Ascending aorta (tissue), 2 donors: ENCODE measurements around the gene ARID3A. TPM values are rescaled to one million over a fixed set of nuclear protein-coding genes. Genes with fewer than 3 reads are reported as not detected.

Source experiments
- DNase-seq, 2 donors: peaks; one replicate each; pipeline ENCODE4 v3.0.0-alpha.2; 2019; ENCODE audit warnings: low spot score in 2 of 2
- H3K27ac ChIP-seq, 2 donors: fragments of 200-600 bp; sonication (generic); one replicate each; pipeline ENCODE4 v1.5.1; 2016 to 2017; ENCODE audit warnings: mild to moderate bottlenecking in 1 of 2
- H3K27me3 ChIP-seq: fragments of 200-600 bp; sonication (generic); one replicate; pipeline ENCODE4 v1.5.1; 2017
- H3K36me3 ChIP-seq, 2 donors: fragments of 200-600 bp; sonication (generic); one replicate each; pipeline ENCODE4 v1.5.1; 2016
- H3K4me1 ChIP-seq, 2 donors: fragments of 200-600 bp; sonication (generic); one replicate each; pipeline ENCODE4 v1.5.1; 2016 to 2017; ENCODE audit warnings: mild to moderate bottlenecking in 1 of 2
- H3K4me3 ChIP-seq, 2 donors: fragments of 200-600 bp; sonication (generic); one replicate each; pipeline ENCODE4 v1.5.1; 2016 to 2017; ENCODE audit warnings: mild to moderate bottlenecking in 1 of 2
- H3K9me3 ChIP-seq, 2 donors: fragments of 200-600 bp; sonication (generic); one replicate each; pipeline ENCODE4 v1.5.1; 2016
- intact Hi-C: fragments of 100-400 bp; cut with DNase I; formaldehyde crosslinking; loops from one replicate; pipeline ENCODE4 v1.15.1; 2023
- total RNA-seq: library from RNA; depleted of rRNA; stranded (reverse); fragments of >200 nt; gene quantifications from one replicate; pipeline ENCODE4 v1.1.0, GENCODE V29; 2016
- TF ChIP-seq, protein P1 (sequence below), 3 experiments: fragments of 200-600 bp in 2 of 3; fragments of 450-650 bp in 1 of 3; sonication (generic) in 2 of 3; IDR thresholded peaks; one replicate each; pipeline ENCODE4 v1.5.1; 2016 to 2019; ENCODE audit warnings: antibody characterized with exemption in 3 of 3, mild to moderate bottlenecking in 1 of 3, moderate library complexity in 1 of 3

The ARID3A gene
- total RNA-seq, 1 donor from 2014 or later: 55.3 TPM

DNA sequence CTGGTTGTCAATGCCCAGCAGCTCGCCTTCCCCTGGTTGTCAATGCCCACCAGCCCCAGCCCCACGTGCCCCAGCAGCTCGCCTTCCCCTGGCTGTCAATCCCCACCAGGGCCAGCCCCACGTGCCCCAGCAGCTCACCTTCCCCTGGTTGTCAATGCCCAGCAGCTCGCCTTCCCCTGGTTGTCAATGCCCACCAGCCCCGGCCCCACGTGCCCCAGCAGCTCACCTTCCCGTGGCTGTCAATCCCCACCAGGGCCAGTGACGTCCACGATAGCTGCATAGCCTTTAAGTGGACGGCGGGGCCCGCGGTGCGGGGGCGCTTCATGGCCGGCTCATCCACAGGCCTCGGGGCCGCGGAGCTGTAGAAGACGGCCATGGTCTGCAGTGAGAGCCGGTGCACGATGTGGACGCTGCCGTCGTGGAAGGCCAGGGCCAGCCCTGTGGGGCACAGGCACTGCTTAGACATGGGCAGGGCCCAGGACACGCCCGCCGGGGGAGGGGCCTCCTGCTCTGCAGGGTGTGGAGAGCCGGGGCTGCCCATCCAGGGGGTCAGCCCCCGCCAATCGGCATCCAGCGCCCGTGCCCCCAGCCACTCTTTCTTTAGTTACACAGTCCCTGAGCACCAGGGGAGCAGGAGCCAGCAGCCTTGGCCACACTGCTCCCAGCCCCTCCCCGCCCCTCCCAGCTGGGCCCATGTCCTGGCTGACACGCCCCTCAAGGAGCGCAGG lies 46.0 kb upstream of the ARID3A start:
- Histone ChIP-seq H3K9me3 (no peaks in the 10 kb centered on the region), H3K36me3 (peaks cover 65 to 86% of the 10 kb centered on the region in 2 donors), H3K4me3 (no peak overlapping the region), H3K27ac (no peak overlapping the region), H3K4me1 (no peaks in the 10 kb centered on the region), H3K27me3 (no peaks in the 10 kb centered on the region)
- DNase-seq: no peak
- TF ChIP-seq, protein P1, sequence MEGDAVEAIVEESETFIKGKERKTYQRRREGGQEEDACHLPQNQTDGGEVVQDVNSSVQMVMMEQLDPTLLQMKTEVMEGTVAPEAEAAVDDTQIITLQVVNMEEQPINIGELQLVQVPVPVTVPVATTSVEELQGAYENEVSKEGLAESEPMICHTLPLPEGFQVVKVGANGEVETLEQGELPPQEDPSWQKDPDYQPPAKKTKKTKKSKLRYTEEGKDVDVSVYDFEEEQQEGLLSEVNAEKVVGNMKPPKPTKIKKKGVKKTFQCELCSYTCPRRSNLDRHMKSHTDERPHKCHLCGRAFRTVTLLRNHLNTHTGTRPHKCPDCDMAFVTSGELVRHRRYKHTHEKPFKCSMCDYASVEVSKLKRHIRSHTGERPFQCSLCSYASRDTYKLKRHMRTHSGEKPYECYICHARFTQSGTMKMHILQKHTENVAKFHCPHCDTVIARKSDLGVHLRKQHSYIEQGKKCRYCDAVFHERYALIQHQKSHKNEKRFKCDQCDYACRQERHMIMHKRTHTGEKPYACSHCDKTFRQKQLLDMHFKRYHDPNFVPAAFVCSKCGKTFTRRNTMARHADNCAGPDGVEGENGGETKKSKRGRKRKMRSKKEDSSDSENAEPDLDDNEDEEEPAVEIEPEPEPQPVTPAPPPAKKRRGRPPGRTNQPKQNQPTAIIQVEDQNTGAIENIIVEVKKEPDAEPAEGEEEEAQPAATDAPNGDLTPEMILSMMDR (IDR thresholded peaks at IDR 0.05): no peak
- intact Hi-C loops: no loop called here

DNA sequence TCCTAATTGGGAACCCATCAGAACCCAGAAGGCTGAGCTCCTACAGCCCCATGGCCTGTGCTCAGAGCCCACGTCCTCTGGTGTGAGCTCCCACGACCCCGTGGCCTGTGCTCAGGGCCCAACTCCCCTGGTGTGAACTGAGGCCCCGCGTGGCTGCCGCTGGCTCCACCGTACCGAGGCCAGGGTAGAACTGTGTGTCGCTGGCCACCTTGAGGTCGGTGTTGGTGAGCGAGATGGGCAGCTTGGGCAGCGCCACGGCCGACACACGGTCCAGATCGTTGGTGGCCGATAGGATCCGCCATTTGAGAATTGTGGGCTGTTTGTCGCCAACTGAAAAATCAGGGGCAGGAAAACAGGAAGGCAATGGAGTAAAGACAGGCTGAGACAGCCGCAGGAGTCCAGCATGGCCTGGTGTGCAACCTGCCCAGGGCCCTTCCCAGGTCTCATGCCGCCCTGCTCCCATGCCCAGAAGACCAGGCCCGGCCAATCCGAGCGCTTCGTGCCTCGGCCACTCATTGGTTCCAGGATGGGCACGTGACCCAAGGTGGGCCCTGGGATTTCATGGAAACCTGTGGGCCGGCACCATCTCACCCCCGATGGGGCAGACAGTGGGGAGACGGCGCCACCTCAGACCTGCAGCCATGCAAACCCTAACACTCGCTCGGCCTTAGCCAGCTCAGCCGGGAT lies 44.3 kb upstream of the ARID3A start:
- no peaks in the 10 kb centered on the region for H3K9me3 ChIP-seq
- no peaks in the 10 kb centered on the region for H3K27me3 ChIP-seq
- no peak overlapping the region for H3K4me3 ChIP-seq
- intact Hi-C loops: no loop called here
- TF ChIP-seq, protein P1 (IDR thresholded peaks at IDR 0.05): no peak
- H3K4me1 ChIP-seq: no peaks in the 10 kb centered on the region
- peaks cover 62 to 85% of the 10 kb centered on the region in 2 donors for H3K36me3 ChIP-seq
- no peak for DNase-seq
- H3K27ac ChIP-seq: no peak overlapping the region

DNA sequence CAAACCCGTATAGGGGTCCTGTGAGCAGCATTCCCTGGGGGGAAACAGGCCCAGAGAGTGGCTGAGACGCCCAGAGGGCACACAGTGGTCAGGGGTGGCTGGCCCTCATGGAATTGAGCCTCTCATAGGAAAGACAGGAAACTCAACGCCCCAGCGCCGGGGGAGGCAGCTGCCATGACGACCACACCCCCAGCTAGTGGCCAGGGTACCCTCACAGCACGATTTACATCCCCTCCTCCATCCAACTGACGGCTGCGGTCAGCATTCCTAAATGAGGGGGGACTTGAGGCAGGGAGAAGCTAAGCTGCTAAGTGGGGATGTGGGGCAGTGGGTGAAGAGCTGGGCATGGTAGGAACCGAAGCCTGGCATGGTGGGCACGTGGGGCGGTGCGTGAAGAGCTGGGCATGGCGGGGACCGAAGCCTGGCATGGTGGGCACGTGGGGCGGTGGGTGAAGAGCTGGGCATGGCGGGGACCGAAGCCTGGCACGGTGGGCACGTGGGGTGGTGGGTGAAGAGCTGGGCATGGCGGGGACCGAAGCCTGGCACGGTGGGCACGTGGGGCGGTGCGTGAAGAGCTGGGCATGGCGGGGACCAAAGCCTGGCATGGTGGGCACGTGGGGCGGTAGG lies 42.9 kb upstream of the ARID3A start:
- intact Hi-C loops: no loop called here
- Histone ChIP-seq H3K27me3 (no peaks in the 10 kb centered on the region), H3K27ac (no peak overlapping the region), H3K4me1 (no peaks in the 10 kb centered on the region), H3K9me3 (no peaks in the 10 kb centered on the region), H3K4me3 (no peak overlapping the region), H3K36me3 (peaks cover 61 to 79% of the 10 kb centered on the region in 2 donors)
- no peak for DNase-seq
- TF ChIP-seq, protein P1 (IDR thresholded peaks at IDR 0.05): no peak

DNA sequence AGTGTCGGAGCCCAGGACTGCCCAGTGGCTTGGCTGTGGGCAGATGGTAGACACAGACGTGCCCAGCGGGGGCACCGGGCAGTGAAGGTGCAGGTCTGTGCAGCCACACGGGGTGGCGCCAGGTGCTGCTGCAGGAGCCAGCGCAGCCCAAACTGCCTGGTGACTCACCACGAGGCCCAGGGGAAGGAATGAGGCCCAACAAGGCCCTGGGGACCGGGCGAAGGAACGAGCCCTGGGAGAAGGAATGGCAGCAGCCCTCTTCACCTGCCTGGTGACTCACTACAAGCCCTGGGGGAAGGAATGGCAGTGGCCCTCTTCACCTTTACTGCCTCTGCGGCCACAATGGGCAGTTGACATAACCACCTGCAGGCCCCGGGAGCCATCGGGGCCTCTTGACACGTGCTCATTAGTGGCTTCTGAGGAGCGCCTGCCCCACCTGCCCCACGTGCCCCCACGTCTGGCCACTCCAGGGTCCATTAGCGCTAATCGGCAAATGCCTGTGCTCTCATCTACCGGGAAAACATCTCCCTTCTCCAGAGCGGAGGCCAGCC lies 42.1 kb upstream of the ARID3A start:
- intact Hi-C loops: no loop called here
- TF ChIP-seq, protein P1 (IDR thresholded peaks at IDR 0.05): no peak
- no peak overlapping the region for H3K27ac ChIP-seq
- no peak for DNase-seq
- H3K27me3 ChIP-seq: no peaks in the 10 kb centered on the region
- H3K36me3 ChIP-seq: peaks cover 65 to 79% of the 10 kb centered on the region in 2 donors
- H3K4me3 ChIP-seq: no peak overlapping the region
- H3K4me1 ChIP-seq: no peaks in the 10 kb centered on the region
- no peaks in the 10 kb centered on the region for H3K9me3 ChIP-seq

DNA sequence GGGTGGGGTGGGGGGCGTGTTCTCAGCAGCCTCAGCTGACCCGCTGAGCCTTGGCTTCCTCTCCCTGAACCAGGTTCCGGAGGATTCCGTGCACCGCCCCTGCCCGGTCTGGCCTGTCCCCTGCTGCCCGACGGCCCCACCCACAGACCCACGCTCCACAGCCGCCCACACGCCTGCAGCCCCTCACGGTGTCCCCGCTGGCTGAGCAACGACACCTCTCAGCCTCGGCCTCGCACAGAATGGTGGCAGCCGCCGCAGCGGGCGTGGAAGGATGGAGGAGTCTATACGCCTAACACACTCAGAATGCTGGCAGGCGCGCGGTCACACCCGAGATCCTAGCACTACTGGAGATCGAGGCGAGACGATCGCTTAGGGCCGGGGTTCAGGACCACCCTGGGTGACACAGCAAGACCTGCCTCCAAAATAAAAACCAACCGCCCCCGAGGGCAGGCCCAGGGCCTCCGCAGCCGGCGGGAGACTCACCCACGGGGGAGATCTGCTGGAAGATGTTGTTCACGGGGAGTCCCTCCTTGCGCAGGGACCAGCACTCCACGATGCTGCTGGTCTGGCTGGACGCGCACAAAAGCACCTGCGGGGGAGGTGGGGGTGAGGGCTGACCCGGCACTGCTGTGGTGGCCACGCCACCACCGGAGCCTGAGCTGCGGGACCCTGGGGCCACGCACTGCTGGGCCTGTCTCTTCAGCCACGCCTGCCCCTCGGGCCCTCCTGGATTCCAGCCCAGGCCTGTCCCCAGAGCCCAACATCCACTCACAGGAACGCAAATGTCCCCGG lies 41.2 kb upstream of the ARID3A start:
- H3K36me3 ChIP-seq: peaks cover 65 to 77% of the 10 kb centered on the region in 2 donors

More for the DNA sequence above, 41.2 kb upstream of the ARID3A start:
- Histone ChIP-seq H3K27me3 (no peaks in the 10 kb centered on the region), H3K4me3 (no peak overlapping the region), H3K27ac (no peak overlapping the region), H3K9me3 (no peaks in the 10 kb centered on the region), H3K4me1 (no peaks in the 10 kb centered on the region)
- intact Hi-C loops: no loop called here
- TF ChIP-seq, protein P1 (IDR thresholded peaks at IDR 0.05): no peak
- no peak for DNase-seq
